ENCODE measurements around the gene GAS1. TPM values are rescaled to one million over a fixed set of nuclear protein-coding genes. Genes with fewer than 3 reads are reported as not detected.

GAS1 gene
- total RNA-seq, 1 experiment from 2014 or later = 0.07 TPM

DNA sequence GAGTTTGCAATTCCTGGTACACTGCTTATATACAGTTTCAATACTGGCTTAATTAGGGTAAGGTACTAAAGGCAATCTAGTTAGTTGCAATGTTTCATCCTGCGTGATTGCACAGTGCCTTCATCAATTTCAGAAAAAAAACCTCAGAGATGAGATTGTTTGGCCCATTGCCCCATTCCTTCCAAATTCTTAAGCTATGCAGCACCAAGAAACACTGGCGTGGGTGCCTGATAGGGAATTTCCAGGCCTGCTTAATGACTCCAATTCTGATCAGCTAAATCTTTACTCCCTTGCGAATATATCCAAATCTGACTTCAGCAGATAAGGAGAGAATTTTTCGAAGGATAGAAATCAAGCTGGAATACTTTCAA lies 35.9 kb upstream of the GAS1 start:
- Histone ChIP-seq H3K4me3 (replicated peaks in 1 of 2; ENCODE audit: low read depth in 1 of 2, low read length in 2 of 2) (no peak overlapping the region), H3K27ac (ENCODE audit: low read depth, low read length) (no peak overlapping the region), H4K20me1 (ENCODE audit: insufficient read depth) (no peaks in the 10 kb centered on the region), H3K9ac (ENCODE audit: low read length) (no peak overlapping the region), H2AFZ (ENCODE audit: low read depth, low read length, poor library complexity, severe bottlenecking) (no peak overlapping the region), H3K36me3 (ENCODE audit: control insufficient read depth in 1 of 2, insufficient read depth in 2 of 2, low read length in 2 of 2) (no peaks in the 10 kb centered on the region), H3K4me2 (ENCODE audit: low read length) (no peak overlapping the region), H3K9me2 (ENCODE audit: insufficient read depth) (no peaks in the 10 kb centered on the region), H3K4me1 (ENCODE audit: control insufficient read depth in 1 of 2, insufficient read depth in 2 of 2, low read length in 2 of 2) (no peaks in the 10 kb centered on the region), H3K27me3 (ENCODE audit: insufficient read depth, low read length) (peaks cover 64% of the 10 kb centered on the region), H3K9me3 (ENCODE audit: control insufficient read depth in 1 of 2, insufficient read depth in 1 of 2, low read depth in 1 of 2, low read length in 2 of 2) (no peaks in the 10 kb centered on the region), H3K79me2 (ENCODE audit: insufficient read depth, low read length) (no peaks in the 10 kb centered on the region)
- TF ChIP-seq, protein P1, sequence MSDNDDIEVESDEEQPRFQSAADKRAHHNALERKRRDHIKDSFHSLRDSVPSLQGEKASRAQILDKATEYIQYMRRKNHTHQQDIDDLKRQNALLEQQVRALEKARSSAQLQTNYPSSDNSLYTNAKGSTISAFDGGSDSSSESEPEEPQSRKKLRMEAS (IDR thresholded peaks at IDR 0.05) = no peak
- TF ChIP-seq, protein P2, sequence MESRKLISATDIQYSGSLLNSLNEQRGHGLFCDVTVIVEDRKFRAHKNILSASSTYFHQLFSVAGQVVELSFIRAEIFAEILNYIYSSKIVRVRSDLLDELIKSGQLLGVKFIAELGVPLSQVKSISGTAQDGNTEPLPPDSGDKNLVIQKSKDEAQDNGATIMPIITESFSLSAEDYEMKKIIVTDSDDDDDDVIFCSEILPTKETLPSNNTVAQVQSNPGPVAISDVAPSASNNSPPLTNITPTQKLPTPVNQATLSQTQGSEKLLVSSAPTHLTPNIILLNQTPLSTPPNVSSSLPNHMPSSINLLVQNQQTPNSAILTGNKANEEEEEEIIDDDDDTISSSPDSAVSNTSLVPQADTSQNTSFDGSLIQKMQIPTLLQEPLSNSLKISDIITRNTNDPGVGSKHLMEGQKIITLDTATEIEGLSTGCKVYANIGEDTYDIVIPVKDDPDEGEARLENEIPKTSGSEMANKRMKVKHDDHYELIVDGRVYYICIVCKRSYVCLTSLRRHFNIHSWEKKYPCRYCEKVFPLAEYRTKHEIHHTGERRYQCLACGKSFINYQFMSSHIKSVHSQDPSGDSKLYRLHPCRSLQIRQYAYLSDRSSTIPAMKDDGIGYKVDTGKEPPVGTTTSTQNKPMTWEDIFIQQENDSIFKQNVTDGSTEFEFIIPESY (IDR thresholded peaks at IDR 0.05; ENCODE audit: extremely low read depth, insufficient replicate concordance, low read length) = no peak
- TF ChIP-seq POLR2A (IDR thresholded peaks at IDR 0.05; ENCODE audit: borderline replicate concordance, extremely low read depth, insufficient read depth, insufficient read length) = no peak
- TF ChIP-seq CBX3 (IDR thresholded peaks at IDR 0.05; ENCODE audit: low read depth) = no peak
- TF ChIP-seq, protein P3, sequence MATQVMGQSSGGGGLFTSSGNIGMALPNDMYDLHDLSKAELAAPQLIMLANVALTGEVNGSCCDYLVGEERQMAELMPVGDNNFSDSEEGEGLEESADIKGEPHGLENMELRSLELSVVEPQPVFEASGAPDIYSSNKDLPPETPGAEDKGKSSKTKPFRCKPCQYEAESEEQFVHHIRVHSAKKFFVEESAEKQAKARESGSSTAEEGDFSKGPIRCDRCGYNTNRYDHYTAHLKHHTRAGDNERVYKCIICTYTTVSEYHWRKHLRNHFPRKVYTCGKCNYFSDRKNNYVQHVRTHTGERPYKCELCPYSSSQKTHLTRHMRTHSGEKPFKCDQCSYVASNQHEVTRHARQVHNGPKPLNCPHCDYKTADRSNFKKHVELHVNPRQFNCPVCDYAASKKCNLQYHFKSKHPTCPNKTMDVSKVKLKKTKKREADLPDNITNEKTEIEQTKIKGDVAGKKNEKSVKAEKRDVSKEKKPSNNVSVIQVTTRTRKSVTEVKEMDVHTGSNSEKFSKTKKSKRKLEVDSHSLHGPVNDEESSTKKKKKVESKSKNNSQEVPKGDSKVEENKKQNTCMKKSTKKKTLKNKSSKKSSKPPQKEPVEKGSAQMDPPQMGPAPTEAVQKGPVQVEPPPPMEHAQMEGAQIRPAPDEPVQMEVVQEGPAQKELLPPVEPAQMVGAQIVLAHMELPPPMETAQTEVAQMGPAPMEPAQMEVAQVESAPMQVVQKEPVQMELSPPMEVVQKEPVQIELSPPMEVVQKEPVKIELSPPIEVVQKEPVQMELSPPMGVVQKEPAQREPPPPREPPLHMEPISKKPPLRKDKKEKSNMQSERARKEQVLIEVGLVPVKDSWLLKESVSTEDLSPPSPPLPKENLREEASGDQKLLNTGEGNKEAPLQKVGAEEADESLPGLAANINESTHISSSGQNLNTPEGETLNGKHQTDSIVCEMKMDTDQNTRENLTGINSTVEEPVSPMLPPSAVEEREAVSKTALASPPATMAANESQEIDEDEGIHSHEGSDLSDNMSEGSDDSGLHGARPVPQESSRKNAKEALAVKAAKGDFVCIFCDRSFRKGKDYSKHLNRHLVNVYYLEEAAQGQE (IDR thresholded peaks at IDR 0.05; ENCODE audit: low read depth) = no peak
- no peak for TF ChIP-seq FOSL1 (IDR thresholded peaks at IDR 0.05; ENCODE audit: low read depth)
- no peak for TF ChIP-seq EGR1 (IDR thresholded peaks at IDR 0.05; ENCODE audit: low read depth)
- no peak for TF ChIP-seq POLR2AphosphoS5 (IDR thresholded peaks at IDR 0.05; ENCODE audit: low read depth, low read length)
- TF ChIP-seq, protein P4, sequence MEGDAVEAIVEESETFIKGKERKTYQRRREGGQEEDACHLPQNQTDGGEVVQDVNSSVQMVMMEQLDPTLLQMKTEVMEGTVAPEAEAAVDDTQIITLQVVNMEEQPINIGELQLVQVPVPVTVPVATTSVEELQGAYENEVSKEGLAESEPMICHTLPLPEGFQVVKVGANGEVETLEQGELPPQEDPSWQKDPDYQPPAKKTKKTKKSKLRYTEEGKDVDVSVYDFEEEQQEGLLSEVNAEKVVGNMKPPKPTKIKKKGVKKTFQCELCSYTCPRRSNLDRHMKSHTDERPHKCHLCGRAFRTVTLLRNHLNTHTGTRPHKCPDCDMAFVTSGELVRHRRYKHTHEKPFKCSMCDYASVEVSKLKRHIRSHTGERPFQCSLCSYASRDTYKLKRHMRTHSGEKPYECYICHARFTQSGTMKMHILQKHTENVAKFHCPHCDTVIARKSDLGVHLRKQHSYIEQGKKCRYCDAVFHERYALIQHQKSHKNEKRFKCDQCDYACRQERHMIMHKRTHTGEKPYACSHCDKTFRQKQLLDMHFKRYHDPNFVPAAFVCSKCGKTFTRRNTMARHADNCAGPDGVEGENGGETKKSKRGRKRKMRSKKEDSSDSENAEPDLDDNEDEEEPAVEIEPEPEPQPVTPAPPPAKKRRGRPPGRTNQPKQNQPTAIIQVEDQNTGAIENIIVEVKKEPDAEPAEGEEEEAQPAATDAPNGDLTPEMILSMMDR (IDR thresholded peaks at IDR 0.05 in 2 of 3, conservative IDR thresholded peaks at IDR 0.05 in 1 of 3; ENCODE audit: borderline replicate concordance in 1 of 3, insufficient read depth in 1 of 3, low read depth in 2 of 3, low read length in 2 of 3) = no peak
- no peak for TF ChIP-seq EZH2phosphoT487 (IDR thresholded peaks at IDR 0.05; ENCODE audit: borderline replicate concordance)
- no peak for TF ChIP-seq ZNF274 (IDR thresholded peaks at IDR 0.05; ENCODE audit: low read depth, low read length)
- no peak for TF ChIP-seq SP1 (IDR thresholded peaks at IDR 0.05; ENCODE audit: low read depth)
- no peak for TF ChIP-seq RAD21 (IDR thresholded peaks at IDR 0.05; ENCODE audit: low read depth)
- TF ChIP-seq ZFX (IDR thresholded peaks at IDR 0.05) = no peak
- TF ChIP-seq TCF7L2 (IDR thresholded peaks at IDR 0.05; ENCODE audit: borderline replicate concordance, extremely low read depth, insufficient read depth, insufficient read length) = no peak
- POLR2A ChIA-PET = no interaction called here
- CTCF ChIA-PET = no interaction called here
- BruUV-seq (replicated peaks) = no TSS peak
- no peak for DNase-seq (ENCODE audit: low read depth, low spot score)
- ATAC-seq = no peak
- intact Hi-C loops (cut with micrococcal nuclease) = no loop called here
- RAD21 ChIA-PET (ENCODE audit: low non-redundant PET in 1 of 2, low total read pairs in 2 of 2, uncharacterized antibody in 2 of 2, unreplicated experiment in 2 of 2) = no interaction called here

All from HCT116 (cell line).